ENCODE measurements around the gene GDE1. TPM values are rescaled to one million over a fixed set of nuclear protein-coding genes. Genes with fewer than 3 reads are reported as not detected.

Gene GDE1
- total and polyA plus RNA-seq, 2 experiments from 2014 or later: 77.6 to 99.9 TPM

DNA sequence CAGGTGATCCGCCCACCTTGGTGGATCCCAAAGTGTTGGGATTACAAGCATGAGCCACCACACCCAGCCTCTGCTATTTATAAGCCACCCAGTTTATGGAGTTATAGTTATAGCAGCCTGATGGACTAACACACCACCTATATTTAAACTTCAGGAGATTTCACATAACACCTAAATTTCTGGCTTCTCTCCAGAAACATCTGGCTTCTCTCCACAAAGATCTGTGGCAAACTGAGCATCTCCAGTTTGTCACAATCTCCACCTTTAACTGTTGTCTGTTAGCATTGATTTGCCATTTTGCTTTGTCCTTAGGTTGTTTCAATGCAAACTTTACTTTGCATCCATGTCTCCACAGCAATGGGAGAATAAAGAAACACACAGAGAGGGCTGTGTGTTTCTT is 39.6 kb downstream of the GDE1 start:
- no peaks in the 10 kb centered on the region for H3K9me3 ChIP-seq (ENCODE audit: low read depth)
- DNase-seq (ENCODE audit: low spot score): no peak
- no peaks in the 10 kb centered on the region for H3K27me3 ChIP-seq
- no peaks in the 10 kb centered on the region for H3K4me1 ChIP-seq (ENCODE audit: insufficient read depth)
- H4K20me1 ChIP-seq (ENCODE audit: insufficient read depth, poor library complexity, severe bottlenecking): no peaks in the 10 kb centered on the region
- no peaks in the 10 kb centered on the region for H3K36me3 ChIP-seq (replicated peaks; ENCODE audit: insufficient read depth, low read depth)
- WGBS (ENCODE audit: low lambda C conversion rate, missing lambda C conversion rate): 83% methylated on average over 1 of the region's 1 CpG
- no peak for TF ChIP-seq EZH2 (IDR thresholded peaks at IDR 0.05; ENCODE audit: borderline replicate concordance)
- TF ChIP-seq, protein P1, sequence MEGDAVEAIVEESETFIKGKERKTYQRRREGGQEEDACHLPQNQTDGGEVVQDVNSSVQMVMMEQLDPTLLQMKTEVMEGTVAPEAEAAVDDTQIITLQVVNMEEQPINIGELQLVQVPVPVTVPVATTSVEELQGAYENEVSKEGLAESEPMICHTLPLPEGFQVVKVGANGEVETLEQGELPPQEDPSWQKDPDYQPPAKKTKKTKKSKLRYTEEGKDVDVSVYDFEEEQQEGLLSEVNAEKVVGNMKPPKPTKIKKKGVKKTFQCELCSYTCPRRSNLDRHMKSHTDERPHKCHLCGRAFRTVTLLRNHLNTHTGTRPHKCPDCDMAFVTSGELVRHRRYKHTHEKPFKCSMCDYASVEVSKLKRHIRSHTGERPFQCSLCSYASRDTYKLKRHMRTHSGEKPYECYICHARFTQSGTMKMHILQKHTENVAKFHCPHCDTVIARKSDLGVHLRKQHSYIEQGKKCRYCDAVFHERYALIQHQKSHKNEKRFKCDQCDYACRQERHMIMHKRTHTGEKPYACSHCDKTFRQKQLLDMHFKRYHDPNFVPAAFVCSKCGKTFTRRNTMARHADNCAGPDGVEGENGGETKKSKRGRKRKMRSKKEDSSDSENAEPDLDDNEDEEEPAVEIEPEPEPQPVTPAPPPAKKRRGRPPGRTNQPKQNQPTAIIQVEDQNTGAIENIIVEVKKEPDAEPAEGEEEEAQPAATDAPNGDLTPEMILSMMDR (IDR thresholded peaks at IDR 0.05; ENCODE audit: poor library complexity): no peak
- TF ChIP-seq EZH2phosphoT487 (IDR thresholded peaks at IDR 0.05; ENCODE audit: low read depth, severe bottlenecking, unreplicated experiment): no peak
- H3K79me2 ChIP-seq: no peaks in the 10 kb centered on the region
- H3K27ac ChIP-seq: no peak overlapping the region
- no peak overlapping the region for H3K4me2 ChIP-seq
- no peak overlapping the region for H3K4me3 ChIP-seq
- H3K9me2 ChIP-seq (replicated peaks; ENCODE audit: insufficient read depth): no peaks in the 10 kb centered on the region
- no peak overlapping the region for H2AFZ ChIP-seq

DNA sequence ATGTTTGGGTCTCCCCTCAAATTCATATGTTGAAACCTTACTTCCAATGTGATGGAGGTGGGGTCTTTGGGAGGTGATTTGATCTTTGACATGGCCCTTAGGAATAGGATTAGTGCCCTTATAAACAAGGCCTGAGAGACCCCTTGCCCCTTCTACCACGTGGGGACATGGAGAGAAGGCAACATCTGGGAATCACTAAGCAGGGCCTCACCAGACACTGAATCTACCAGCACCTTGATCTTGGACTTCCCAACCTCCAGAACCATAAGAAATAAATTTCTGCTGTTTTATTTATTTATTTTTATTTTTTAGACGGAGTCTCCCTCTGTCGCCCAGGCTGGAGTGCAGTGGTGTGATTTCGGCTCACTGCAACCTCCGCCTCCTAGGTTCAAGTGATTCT is 40.1 kb downstream of the GDE1 start:
- WGBS (ENCODE audit: low lambda C conversion rate, missing lambda C conversion rate): 93% methylated on average over 5 of the region's 5 CpGs
- no peaks in the 10 kb centered on the region for H4K20me1 ChIP-seq (ENCODE audit: insufficient read depth, poor library complexity, severe bottlenecking)
- DNase-seq (ENCODE audit: low spot score): no peak

GRCh38 chr16:19481296-19481695 is 40.6 kb downstream of the GDE1 start:
- WGBS (ENCODE audit: low lambda C conversion rate, missing lambda C conversion rate): 93% methylated on average over 2 of the region's 2 CpGs
- H2AFZ ChIP-seq: no peak overlapping the region
- no peaks in the 10 kb centered on the region for H3K79me2 ChIP-seq
- no peak overlapping the region for H3K4me2 ChIP-seq
- no peaks in the 10 kb centered on the region for H3K9me3 ChIP-seq (ENCODE audit: low read depth)
- H3K9me2 ChIP-seq (replicated peaks; ENCODE audit: insufficient read depth): no peaks in the 10 kb centered on the region
- no peaks in the 10 kb centered on the region for H3K27me3 ChIP-seq
- H3K4me3 ChIP-seq: no peak overlapping the region
- TF ChIP-seq EZH2phosphoT487 (IDR thresholded peaks at IDR 0.05; ENCODE audit: low read depth, severe bottlenecking, unreplicated experiment) (no peak), EZH2 (IDR thresholded peaks at IDR 0.05; ENCODE audit: borderline replicate concordance) (no peak)
- TF ChIP-seq, protein P1 (IDR thresholded peaks at IDR 0.05; ENCODE audit: poor library complexity): no peak
- DNase-seq (ENCODE audit: low spot score): no peak
- H4K20me1 ChIP-seq (ENCODE audit: insufficient read depth, poor library complexity, severe bottlenecking): no peaks in the 10 kb centered on the region
- no peaks in the 10 kb centered on the region for H3K36me3 ChIP-seq (replicated peaks; ENCODE audit: insufficient read depth, low read depth)
- no peak overlapping the region for H3K27ac ChIP-seq
- H3K4me1 ChIP-seq (ENCODE audit: insufficient read depth): no peaks in the 10 kb centered on the region

More for the DNA sequence above, 40.1 kb downstream of the GDE1 start:
- no peaks in the 10 kb centered on the region for H3K79me2 ChIP-seq
- no peak overlapping the region for H3K4me2 ChIP-seq
- H3K27ac ChIP-seq: no peak overlapping the region
- no peaks in the 10 kb centered on the region for H3K9me2 ChIP-seq (replicated peaks; ENCODE audit: insufficient read depth)
- no peak overlapping the region for H3K4me3 ChIP-seq
- TF ChIP-seq, protein P1 (IDR thresholded peaks at IDR 0.05; ENCODE audit: poor library complexity): no peak
- no peak for TF ChIP-seq EZH2phosphoT487 (IDR thresholded peaks at IDR 0.05; ENCODE audit: low read depth, severe bottlenecking, unreplicated experiment)
- TF ChIP-seq EZH2 (IDR thresholded peaks at IDR 0.05; ENCODE audit: borderline replicate concordance): no peak
- no peaks in the 10 kb centered on the region for H3K9me3 ChIP-seq (ENCODE audit: low read depth)
- no peaks in the 10 kb centered on the region for H3K27me3 ChIP-seq
- no peaks in the 10 kb centered on the region for H3K4me1 ChIP-seq (ENCODE audit: insufficient read depth)
- H3K36me3 ChIP-seq (replicated peaks; ENCODE audit: insufficient read depth, low read depth): no peaks in the 10 kb centered on the region
- H2AFZ ChIP-seq: no peak overlapping the region

- Histone ChIP-seq H3K27me3 (no peaks in the 10 kb centered on the region), H3K79me2 (no peaks in the 10 kb centered on the region), H3K4me1 (ENCODE audit: insufficient read depth) (no peaks in the 10 kb centered on the region), H3K9me2 (replicated peaks; ENCODE audit: insufficient read depth) (no peaks in the 10 kb centered on the region), H3K4me2 (no peak overlapping the region), H3K9me3 (ENCODE audit: low read depth) (no peaks in the 10 kb centered on the region), H2AFZ (no peak overlapping the region), H3K36me3 (replicated peaks; ENCODE audit: insufficient read depth, low read depth) (no peaks in the 10 kb centered on the region), H4K20me1 (ENCODE audit: insufficient read depth, poor library complexity, severe bottlenecking) (no peaks in the 10 kb centered on the region), H3K27ac (no peak overlapping the region), H3K4me3 (no peak overlapping the region)
- TF ChIP-seq, protein P1 (IDR thresholded peaks at IDR 0.05; ENCODE audit: poor library complexity): no peak
- TF ChIP-seq EZH2phosphoT487 (IDR thresholded peaks at IDR 0.05; ENCODE audit: low read depth, severe bottlenecking, unreplicated experiment): no peak
- no peak for TF ChIP-seq EZH2 (IDR thresholded peaks at IDR 0.05; ENCODE audit: borderline replicate concordance)
- 38% methylated on average over 3 of the region's 3 CpGs for WGBS (ENCODE audit: low lambda C conversion rate, missing lambda C conversion rate)
- DNase-seq (ENCODE audit: low spot score): no peak
Measured at GRCh38 chr16:19479302-19479721, 42.6 kb downstream of the GDE1 start.
